Adrenal gland (tissue), 5 donors: ENCODE measurements around the gene GLT8D2.

Source experiments
- CTCF ChIP-seq, 6 experiments: fragments of 450-650 bp in 4 of 6; fragments of 200-600 bp in 2 of 6; sonication (generic) in 1 of 6; IDR thresholded peaks; 1 replicate in 5 of 6; 2 replicates in 1 of 6; pipeline versions ENCODE4 v1.5.1 to v1.8.0; 2016 to 2021; ENCODE audit warnings: antibody characterized with exemption in 6 of 6, mild to moderate bottlenecking in 2 of 6, moderate library complexity in 1 of 6
- POLR2A ChIP-seq, 2 donors: fragments of 450-650 bp; IDR thresholded peaks; one replicate each; pipeline ENCODE4 v1.6.1; 2017; ENCODE audit warnings: antibody characterized with exemption in 2 of 2, mild to moderate bottlenecking in 2 of 2, moderate library complexity in 1 of 2
- donor health status: DM: no; HTN: no; CAD: no.

DNA sequence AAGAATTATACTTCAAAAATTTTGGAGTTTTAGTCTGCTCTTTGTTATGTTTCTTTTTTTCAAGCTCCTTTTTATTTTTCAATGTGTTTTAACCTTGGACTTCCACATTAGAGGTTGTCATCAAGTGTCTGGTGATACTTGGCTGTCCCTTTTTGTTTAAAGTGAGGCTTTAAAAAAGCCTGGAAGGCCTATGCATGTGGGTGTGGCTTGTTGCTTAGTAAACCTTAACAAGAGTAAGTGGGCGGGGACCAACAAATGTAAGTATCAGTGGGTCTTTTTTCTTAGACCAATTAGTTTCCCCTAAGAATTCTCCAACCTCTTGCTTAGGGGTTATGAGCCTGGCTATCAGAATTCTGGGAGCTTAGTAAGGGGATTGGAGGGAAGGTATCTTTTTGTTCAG is 40.7 kb upstream of the GLT8D2 start:
- TF ChIP-seq CTCF (IDR thresholded peaks at IDR 0.05) (no peak), POLR2A (IDR thresholded peaks at IDR 0.05) (no peak)
